SH-SY5Y (cell line): Measurements from ENCODE around the gene CRIM1.

Experiments
- GATA2 ChIP-seq: IDR thresholded peaks from 2 replicates; pipeline ENCODE4 v1.6.1; 2011; ENCODE audit warnings: mild to moderate bottlenecking, low read depth, low read length
- GATA3 ChIP-seq: IDR thresholded peaks from 2 replicates; pipeline ENCODE4 v1.6.1; 2011; ENCODE audit warnings: low read depth, mild to moderate bottlenecking, low read length, moderate library complexity

DNA sequence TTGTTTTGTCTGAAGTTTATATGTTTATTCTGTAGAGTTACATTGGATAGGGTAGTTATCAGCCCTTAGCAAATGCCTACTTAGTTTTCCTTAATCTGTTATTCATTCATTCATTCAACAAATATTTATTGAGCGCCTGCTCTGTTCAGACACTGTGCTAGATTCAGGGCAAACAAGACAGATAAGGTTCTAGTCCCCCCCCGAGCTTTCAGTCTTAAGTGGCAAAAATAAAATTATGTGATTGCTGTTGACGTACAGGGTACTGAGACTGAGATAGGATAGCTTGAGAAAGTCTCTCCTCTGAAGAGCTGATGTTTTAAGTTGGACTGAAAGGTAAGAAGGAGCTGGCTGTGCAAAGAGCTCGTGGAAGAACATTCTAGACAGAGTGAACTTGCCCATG, 58.7 kb downstream of the CRIM1 start:
- no peak for TF ChIP-seq GATA2
- TF ChIP-seq GATA3 = no peak
